LHCN-M2 (cell line): ENCODE data around the gene HOXB1. TPM values are rescaled to one million over a fixed set of nuclear protein-coding genes. Genes with fewer than 3 reads are reported as not detected.
"Not testable (repeated sequence)": the region's sequence is repeated elsewhere in the genome, so short reads cannot be mapped to it uniquely, and the experiment has no call there.

Experiments
- DNase-seq: peaks from one replicate; pipeline ENCODE4 v3.0.0-alpha.2; 2012; ENCODE audit warnings: low read depth
- total RNA-seq: library from RNA; depleted of rRNA; stranded (reverse); fragments of >200 nt; gene quantifications from 2 replicates; pipeline ENCODE4 v1.2.3, GENCODE V29; 2014

Gene HOXB1
- total RNA-seq, 1 experiment from 2014 or later: not detected

DNA sequence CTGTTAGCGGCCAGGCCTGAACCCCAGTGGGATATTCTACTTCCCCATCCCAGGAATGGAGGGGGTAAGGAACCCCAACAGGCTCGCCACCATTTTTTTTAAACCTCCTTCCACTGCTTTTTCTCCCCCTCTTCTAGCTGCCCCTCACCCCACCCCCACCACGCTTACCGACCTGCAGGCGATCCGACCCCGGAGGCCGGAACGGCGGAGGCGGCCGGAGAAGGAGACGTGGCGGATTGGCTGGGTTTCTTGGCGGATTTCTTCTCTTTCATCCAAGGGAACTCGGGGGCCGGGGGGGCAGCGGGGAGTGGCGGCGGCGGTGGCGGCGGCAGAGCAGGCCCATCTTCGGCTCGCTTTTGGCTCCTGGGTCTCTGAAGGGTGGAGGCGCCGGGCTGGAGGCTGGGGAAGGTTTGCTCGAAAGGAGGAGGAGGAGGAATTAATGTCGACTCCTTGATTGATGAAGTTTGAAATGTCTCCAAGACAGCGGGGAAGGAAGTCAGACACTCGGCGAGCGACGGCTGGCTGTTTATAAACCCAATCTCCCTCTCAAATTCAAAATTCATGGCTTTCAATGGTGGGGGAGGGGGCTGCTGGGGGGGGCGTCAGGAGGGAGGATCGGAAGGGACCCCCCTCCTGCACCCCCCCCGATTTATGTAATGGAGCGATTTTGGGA lies 13.7 kb upstream of the HOXB1 start:
- peak; percentile 80 for DNase-seq

DNA sequence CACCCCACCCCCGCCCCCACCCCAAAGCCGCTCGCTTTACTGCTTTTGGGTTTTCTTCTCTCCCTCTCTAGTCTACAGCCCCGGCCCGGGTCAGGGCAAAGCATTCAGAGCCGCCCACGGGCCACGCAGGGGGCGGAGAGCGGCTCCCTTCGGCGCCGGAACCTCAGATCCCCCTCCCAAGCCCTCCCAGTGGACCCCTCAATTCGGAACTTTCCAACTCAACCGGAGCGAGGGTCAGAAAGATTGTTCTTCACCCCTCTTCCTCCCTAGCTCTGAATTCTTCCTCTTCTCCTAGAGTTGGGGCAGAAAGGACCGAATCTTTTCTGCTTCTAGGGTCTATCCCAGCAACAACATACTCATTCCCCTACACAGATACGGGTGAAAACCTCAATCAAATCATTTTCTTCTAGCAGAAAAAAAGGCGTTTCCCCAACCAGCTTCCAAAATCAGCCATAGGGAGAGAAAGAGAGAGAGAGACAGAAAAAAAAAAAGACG lies 13.1 kb upstream of the HOXB1 start:
- no peak for DNase-seq

DNA sequence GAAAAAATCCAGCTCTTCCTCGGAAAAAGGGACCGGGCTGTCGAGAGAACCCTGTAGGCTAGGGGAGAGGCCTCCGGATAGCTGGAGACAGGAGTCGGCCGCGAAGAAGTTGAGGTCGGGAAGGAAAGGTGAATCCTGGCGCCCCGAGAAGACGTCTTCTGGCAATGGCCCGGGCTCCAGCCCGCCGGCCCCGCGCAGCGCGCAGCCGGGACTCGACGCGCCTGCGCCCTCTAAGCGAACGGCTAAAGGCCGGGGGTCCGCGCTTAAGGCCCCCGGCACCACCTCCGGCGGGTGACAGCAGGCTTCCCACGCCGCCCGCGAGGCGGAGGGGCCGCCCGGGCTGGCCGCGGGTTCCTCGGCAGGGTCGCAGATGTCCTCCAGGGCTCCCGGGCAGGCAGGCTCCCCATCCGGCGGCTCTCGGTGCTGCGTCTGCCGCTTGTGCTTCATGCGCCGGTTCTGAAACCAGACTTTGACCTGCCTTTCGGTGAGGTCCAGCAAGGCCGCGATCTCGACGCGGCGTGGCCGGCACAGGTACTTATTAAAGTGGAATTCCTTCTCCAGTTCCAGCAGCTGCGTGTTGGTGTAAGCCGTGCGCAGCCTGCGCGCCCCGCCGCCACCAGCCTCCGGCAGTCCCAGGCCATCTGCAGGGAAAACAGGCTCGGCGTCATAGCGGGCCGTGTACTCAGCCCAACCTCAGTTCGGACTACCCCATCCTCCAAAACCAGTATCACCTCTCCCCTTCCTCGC lies 12.5 kb upstream of the HOXB1 start:
- DNase-seq: peak; percentile 83

DNA sequence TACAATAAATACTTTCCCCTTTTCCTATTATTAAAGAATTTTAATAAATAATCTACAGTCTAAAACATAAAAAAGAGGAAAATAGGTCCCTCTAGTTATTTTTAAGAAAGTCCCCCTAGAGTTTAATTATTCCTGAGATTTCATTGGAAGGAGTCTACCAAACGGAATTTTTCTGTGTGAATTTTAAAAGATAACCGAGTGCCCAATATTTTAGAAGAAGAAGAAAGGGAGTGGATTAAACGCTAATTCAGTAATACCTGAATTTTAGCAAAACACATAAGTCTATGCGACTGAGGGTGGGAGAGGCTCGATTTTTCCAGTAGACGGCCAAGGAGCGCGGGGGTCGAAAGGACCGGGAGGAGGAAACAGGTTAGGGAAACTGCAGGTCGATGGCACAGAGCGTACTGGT lies 11.9 kb upstream of the HOXB1 start:
- no peak for DNase-seq

DNA sequence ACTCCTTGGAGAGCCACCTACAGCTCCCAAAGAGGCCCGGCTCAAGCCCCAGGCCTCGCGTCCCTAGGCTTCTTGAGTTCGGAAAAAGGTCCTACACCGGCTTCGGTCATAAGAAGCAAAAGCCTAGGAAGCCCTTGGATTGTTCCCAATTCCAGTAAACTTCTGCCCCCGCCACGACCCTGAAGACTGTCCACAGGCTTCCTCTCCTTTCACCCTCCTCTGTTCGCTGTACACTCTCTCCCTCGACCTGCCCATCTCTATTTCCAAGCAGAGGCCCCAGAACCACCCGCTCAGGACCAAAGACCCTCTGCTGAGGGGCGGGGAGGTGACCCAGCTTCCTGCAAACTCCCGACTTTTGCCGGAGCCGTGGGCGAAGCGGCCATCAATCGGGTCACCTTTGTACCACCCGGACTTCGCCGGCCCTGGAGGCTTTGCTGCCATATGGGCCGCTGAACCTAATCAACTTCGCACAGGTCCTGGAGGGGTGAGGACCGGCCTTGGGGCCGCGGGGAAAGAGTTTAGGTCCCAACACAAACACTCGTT lies 11.4 kb upstream of the HOXB1 start:
- peak; percentile 53 for DNase-seq

DNA sequence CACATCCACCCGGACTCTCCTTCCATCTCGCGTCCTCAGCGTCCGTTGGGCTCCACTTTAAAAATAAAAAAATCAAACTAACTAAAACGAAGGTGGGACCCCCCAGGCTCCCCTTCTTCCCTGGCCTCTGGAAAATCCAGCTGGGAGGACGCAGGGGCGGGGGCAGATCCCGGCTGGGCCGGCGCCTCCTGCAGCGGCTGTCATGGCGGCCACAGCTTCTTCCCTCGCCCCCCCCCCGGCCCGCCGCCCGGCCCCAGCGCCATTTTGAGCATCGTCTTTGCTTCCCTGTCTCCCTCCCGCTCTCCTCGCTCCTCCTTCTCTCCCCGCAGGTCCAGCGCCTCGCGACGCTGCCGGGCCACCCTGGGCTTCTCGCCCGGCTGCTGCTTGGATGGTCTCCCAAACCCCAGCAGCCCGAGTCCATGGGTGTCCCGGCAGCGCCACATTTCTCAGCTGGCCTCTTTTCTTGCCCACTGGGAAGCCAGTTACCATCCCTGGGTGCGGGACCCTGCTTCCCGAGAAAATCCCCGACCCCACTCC lies 10.8 kb upstream of the HOXB1 start:
- peak; percentile 77 for DNase-seq

DNA sequence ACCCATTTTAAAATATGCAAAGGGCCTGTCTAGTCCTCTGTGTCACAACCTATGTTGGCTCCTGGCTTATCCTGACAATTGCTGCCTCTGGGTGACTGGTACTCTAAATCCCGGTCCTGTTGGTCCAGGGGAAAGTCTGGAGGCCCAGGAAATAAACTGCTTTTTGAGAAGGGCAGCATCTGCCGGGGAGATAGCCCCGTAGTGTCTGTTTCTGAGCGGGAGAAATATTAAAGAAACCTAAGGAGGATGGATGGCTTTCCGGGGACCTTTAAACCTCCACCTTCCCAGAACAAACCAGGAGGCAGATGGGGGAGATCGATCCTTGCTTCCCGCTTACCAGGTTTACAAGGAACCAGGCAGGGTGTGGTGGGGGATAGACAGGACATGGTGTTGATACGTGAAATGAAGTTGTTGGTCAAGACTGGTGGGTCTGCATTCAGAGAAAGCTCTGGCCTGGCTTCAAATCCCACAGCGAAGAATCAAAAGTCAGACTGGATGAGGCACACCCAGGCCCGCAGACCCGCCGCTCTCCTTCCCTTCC lies 10.3 kb upstream of the HOXB1 start:
- DNase-seq: no peak

DNA sequence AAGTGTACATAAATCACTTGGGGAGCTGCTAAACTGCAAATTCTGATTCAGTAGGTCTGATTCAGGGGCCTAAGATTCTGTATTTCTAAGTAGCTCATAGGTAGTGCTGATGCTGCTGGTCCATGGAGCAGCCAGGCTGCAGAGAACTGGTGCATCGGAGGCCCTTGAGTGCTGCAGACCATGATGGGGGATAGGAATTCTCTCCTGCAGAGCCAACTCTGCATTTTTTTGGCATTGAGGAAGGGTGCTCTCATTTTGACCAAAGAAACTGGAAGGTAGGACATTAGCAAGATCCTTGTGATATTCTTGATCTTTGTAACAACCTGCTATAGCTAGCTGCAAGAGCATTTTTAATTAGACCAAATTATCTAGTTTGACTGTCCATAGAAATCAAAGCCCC lies 9.4 kb upstream of the HOXB1 start:
- no peak for DNase-seq

DNA sequence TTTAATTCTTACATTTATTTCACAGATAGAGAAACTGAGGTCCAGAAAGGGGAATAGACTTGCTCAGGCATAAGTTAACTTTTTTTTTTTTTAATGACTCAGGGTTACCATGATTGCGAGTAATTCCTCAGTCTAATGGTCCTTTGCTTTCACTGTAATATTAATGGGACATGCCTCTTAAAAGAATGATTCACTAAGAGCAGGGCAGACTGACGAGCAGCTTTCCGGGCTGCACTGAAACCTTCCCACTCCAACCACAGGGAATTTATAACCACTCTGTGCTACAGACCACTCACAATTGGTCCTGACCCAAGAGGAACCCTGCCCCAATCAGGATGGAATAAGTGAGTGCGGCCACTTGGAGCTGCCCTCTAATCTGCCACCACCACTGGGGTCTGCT lies 8.4 kb upstream of the HOXB1 start:
- DNase-seq: peak; percentile 94

DNA sequence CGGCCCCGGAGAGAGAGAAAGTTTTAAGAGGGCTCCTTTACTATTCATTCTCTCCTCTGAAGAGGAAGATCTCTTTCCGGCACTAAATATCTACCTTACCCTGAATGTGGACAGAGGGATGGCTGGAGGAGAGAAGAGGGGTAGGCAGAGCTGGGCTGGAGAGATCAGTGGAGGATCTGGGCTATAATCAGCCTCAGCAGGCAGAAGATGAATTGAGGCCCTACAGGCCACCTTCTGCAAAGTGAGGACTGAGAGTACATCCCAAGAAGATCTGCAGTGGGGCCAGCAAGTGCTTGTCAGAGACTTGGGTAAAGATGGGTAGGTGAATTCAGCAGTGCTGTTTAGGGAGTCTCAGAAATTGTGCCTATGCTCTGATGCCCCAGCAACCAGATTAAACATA lies 6.5 kb upstream of the HOXB1 start:
- DNase-seq: no peak

DNA sequence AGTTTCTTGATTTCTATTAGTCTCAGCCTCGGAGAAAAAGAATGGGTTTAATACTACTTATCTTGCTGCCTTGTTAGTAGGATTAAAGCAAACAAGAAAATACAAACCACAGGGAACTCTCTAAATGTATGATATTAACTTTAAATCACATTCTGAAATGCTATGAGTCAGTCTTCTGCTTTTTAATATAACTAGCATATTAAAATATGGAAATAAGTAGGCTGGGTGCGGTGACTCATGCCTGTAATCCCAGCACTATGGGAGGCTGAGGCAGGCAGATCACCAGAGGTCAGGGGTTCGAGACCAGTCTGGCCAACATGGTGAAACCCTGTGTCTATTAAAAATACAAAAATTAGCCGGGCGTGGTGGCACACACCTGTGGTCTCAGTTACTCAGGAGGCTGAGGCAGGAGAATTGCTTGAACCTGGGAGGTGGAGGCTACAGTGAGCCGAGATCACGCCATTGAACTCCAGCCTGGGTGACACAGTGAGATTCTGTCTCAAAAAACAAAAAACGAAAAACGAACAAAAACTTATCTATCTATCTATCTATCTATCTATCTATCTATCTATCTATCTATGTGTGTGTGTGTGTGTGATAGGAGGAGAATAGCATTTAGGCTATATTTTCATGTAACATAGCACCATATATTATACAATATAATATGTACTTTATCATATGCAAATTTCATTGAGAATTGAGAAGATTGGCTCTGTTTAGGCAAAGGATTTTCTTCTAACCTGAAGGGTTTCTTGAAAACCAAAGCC lies 5.2 kb upstream of the HOXB1 start:
- DNase-seq: not testable (repeated sequence)

DNA sequence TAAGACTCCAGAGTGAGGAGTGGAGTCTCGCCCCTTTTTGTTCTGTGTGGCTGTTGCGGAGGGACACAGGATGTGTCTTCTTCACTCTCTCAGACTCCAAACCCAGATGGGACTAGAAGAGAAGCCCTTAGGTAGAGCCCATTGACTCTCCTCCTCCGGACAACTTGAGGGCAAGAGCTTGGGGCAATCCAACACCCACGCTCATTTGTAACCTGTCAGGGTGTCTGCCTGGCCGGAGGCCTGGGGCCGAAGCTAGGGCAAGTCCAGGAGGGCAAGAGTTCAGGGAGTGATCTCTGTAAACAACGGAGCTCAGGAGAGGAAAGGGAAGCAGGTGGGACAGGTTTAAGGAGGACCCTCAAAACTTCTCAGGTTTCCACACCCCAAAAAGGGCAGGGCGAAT lies 1.4 kb upstream of the HOXB1 start:
- no peak for DNase-seq

DNA sequence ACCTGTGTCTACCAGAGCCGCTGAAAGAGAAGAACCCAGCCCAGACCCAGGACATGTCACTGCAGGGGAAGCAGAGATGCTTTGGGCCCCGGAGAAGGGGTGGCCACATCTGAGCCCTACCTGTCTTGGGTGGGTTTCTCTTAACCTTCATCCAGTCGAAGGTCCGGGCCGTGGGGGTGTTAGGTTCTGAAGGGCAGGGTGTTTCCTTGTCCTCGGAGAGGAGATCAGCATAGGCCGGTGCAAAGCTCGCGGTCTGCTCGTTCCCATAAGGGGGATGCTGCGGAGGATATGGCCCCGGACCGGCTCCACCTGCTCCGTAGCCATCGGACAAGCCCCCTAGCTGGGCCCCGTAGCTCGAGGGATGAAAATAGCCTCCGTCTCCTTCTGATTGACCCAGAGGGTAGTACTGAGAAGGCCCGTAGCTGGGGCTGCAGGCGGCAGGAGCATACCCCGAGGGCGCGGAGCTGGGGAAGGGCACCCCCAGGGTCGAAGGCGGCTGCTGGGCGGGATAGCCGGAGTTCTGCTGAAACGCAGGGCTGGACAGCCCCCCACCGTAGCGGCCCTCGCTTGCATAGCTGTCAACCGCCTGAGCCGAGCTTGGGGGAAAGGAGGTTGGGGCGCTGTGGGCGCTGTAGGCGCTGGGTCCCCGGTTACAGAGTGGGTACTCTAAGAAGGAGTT lies 464 bp downstream of the HOXB1 start:
- DNase-seq: no peak

DNA sequence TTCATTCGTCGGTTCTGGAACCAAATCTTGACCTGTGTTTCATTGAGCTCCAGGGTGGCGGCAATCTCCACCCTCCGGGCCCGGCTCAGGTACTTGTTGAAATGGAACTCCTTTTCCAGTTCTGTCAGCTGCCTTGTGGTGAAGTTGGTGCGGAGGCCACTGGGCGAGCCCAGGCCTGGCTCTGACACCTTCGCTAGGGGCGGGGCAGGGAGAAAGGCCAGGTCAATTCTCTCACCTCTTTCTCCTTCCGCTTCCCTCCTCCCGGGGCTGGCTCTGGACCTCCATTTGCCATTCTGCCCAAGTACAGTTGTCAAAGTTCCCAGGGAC lies 1.2 kb downstream of the HOXB1 start:
- DNase-seq: no peak

DNA sequence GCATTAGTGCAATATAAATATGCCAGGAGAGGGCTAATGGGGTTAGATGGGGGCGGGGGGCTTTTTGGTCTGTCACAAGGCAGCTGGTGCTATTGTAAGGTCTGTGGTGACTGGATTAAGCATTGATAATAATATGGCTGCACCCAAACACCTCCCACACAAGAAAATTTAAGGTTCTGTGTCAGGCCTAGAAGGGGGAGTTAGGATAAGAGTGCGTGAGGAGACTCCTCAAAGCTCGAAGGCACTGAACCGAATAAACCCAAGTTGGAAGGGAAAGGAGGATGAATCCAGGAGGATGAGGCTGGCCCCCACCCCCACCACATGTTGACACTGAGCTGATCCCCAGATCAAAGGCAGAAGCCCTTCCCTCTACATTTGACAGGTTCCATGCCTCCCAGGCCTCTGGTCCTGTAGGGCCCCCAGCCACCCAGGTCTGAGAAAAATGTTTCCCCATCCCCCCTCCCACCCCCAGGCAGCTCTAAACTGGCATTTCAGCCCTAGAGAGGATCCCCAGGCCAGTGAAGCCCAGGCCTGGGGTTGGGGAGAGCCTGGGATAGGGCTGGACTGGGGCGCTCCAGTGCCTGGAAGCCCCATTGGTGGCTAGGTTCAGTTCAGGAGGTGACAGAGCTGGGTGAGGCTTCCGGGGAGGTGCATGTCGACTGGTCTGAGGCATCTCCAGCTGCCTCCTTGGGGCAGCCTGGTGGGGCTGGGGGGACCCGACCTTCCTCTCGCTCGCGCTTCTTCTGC lies 1.7 kb downstream of the HOXB1 start:
- no peak for DNase-seq

DNA sequence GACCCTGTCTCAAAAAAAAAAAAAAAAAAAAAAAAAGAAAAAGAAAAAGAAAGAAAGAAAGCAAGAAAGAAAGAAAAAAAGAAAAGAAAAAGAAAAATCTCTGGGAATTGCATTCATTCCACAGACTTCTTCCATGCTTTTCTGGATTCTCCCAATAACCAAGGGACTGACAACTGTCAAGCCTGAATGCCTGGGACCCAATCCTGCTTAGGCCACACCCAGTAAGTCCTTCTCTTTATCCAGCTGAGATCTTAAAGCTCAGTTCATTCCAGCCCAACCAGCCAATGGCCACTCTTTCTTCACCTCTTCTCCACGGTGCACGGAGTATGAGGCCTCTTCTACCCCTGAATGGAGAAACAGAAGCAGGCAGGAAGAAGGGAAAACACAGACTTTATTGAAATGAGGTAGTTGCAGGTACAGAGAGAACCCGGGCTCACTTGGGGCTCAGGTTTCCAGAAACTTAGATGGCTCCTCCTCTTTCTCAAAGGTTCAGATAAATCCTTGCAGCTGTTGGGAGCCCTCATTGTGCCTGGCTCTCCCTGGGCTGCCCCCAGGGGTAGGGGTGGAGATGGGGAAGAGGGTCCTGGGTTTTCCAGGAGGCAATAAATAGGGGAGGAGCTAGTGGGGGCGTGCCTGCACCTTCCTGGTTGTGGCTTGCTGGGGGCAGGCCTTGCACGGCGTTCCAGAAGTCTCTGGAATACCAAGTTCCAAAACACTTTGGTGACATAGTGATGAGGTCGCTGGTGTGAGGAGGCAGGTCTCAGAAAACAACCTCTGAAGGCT lies 2.5 kb downstream of the HOXB1 start:
- no peak for DNase-seq

DNA sequence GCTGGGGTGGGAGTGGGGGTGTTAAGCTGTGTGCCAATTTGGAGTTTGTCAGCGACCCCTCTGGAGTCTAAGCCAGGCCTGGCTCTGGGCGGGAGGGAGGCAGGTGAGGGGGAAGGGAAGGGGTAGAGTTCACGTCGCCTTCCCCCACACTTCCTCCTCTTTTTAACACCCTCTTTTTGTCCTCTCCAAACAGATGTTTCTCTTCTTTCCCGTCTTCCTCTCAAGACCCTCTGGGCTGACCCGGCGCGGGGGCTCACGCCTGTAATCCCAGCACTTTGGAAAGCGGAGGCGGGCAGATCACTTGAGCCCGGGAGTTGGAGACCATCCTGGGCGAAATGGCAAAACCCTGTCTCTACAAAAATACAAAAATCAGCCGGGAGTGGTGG lies 3.3 kb downstream of the HOXB1 start:
- no peak for DNase-seq

DNA sequence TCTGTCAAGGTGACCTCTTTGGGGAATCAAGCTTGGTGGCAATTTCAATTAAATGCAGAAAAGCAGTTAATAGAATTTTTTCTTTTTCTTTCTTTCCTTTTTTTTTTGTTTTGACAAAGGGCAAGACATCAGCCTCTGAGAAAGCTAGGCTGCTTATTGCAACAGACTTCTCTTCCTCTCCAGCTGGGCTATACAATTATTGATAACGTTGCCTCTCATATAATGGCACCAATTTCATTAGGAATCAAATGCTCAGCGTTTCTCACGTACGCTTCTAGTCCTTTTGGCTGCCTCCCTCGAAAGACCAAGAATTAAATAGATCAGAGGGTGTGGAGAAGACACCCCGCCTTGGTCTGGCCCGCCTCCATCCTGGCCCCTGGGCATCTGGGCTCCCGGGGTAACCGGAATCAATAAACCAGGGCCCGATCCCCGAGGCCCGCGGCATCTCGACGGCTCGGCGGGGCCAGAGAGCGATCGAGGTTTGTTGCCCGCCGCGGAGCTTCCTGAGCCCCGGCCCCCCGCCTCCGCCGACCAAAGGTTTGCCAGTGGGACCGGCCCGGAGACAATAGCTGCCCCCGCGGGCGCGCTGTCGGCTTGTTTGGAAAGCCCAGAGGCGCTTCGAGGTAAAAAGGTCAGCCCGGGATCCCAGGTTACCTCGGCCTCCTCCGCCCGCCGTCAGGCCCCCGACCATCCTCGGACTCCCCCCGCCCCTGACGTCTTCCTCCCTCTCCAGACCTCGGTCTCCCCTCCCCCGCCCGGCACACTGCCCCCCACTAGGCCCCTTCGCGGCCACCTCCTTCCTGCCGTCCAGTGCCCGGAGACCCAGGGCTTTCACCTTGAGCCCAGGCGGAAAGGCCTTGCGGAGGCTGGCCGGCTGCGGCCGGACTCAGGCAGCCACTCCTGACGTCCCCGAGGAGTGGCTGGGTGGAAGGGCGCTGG lies 3.9 kb downstream of the HOXB1 start:
- DNase-seq: no peak

DNA sequence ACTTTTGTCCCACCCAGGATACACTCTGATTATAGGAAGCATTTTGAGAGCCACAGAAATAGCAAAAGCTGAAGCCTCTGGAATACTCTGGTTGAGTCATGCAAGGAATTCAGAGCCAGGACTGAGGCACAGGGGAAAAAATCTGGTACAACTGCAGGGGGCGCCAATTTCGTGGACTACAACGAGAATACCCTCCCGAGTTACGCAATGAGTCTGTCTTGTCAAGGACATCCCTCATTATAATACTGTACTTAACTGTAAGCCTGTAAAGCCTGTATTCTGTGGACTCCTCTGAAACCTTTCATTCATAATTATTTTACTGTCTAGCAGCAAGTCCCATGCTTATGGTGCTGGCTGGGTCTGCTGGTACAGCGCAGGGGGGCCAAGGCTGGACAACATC lies 7.8 kb downstream of the HOXB1 start:
- no peak for DNase-seq
